Measurements from ENCODE around the gene ALOX5.
A peak's percentile ranks its signal among the peaks of the same experiment; 100 is the strongest.
"Not testable (repeated sequence)": the region's sequence is repeated elsewhere in the genome, so short reads cannot be mapped to it uniquely, and the experiment has no call there.

The ALOX5 gene

DNA sequence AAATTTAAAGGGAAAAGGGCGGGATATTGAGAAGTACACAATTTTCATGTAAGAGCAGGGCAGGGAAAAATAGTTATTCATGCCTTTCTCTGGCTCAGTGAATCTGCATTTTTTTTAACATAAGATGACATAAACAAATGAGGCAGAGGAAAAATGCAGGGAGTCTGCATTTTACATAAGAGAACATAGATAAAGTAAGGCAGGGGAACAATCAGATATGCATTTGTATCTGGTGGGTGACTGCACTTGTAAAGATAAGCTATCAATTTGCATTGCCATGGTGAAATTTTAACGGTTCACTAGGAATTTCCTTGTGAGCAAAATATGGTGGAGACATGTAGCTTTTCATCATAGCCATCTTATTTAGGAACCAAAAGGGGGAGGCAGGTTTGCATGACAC, 33.5 kb downstream of the ALOX5 start:
- no peak overlapping the region for H2AFZ ChIP-seq (ENCODE audit: low read length)
- TF ChIP-seq EZH2phosphoT487 (IDR thresholded peaks at IDR 0.05; ENCODE audit: low read length) = no peak
- peaks cover 12% of the 10 kb centered on the region for H3K4me1 ChIP-seq (ENCODE audit: low read length)
- no peaks in the 10 kb centered on the region for H3K27me3 ChIP-seq (replicated peaks; ENCODE audit: insufficient read depth, low read length)
- no peaks in the 10 kb centered on the region for H3K36me3 ChIP-seq (replicated peaks; ENCODE audit: insufficient read depth, low read length)
- no peak overlapping the region for H3K27ac ChIP-seq (ENCODE audit: low read length)
- no peak for DNase-seq
- no peak overlapping the region for H3K9ac ChIP-seq (ENCODE audit: low read length)
- no peaks in the 10 kb centered on the region for H4K20me1 ChIP-seq (ENCODE audit: insufficient read depth, low read length)
- H3K4me3 ChIP-seq (ENCODE audit: low read length) = no peak overlapping the region
- no peak overlapping the region for H3K4me2 ChIP-seq (ENCODE audit: low read depth, low read length)
- H3K9me3 ChIP-seq (replicated peaks; ENCODE audit: insufficient read depth, low read length) = no peaks in the 10 kb centered on the region
- H3K79me2 ChIP-seq (ENCODE audit: low read length) = no peaks in the 10 kb centered on the region
- no peaks in the 10 kb centered on the region for H3F3A ChIP-seq (ENCODE audit: insufficient read depth, low read length)
- no peaks in the 10 kb centered on the region for H3K9me2 ChIP-seq (replicated peaks; ENCODE audit: insufficient read depth, low read length)

DNA sequence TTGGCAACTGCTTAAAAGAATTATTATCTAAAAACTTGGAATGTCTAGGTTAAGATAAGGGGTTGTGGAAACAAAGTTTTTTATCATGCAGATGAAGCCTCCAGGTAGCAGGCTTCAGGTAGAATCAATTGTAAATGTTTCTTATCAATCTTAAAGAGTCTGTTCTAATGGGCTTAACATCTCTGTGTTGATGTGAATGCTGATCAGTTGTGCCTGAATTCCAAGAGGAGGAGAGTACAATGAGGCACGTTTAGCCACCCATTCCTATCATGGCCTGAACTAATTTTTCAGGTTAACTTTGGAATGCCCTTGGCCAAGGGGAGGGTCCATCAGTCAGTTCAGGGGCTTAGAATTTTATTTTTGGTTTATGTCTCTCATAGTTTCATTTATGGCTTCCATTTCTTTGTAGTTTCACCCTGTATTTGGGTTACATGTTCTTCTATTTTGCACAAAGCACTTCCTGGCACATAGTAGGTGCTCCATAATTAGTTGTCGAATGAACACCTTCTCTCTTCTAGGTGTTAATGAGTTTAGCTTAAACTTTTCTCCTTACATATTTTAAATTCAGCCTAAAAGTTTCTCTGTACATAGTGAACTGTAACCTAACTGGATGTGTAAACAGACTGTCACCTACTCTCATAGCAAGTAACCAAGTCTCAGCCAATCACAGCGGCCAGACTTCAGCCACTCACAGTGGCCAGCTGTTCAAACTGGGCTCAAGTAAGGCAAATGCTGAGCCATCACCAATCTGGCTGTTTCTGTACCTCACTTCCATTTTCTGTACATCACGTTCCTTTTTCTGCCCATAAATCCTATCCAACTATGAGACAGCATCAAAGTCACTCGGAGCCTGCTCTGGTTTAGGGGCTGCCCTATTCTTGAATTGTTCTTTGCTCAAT, 34.7 kb downstream of the ALOX5 start:
- H3K36me3 ChIP-seq (replicated peaks; ENCODE audit: insufficient read depth, low read length) = no peaks in the 10 kb centered on the region
- no peaks in the 10 kb centered on the region for H3K27me3 ChIP-seq (replicated peaks; ENCODE audit: insufficient read depth, low read length)
- H3F3A ChIP-seq (ENCODE audit: insufficient read depth, low read length) = no peaks in the 10 kb centered on the region
- H3K79me2 ChIP-seq (ENCODE audit: low read length) = no peaks in the 10 kb centered on the region
- H2AFZ ChIP-seq (ENCODE audit: low read length) = no peak overlapping the region; the same call in 1 of the 2 replicates
- peaks cover 12% of the 10 kb centered on the region for H3K4me1 ChIP-seq (ENCODE audit: low read length)
- TF ChIP-seq EZH2phosphoT487 (IDR thresholded peaks at IDR 0.05; ENCODE audit: low read length) (no peak), EZH2 (optimal IDR thresholded peaks at IDR 0.05; ENCODE audit: low read depth, low read length) (no peak)
- TF ChIP-seq, protein P1, sequence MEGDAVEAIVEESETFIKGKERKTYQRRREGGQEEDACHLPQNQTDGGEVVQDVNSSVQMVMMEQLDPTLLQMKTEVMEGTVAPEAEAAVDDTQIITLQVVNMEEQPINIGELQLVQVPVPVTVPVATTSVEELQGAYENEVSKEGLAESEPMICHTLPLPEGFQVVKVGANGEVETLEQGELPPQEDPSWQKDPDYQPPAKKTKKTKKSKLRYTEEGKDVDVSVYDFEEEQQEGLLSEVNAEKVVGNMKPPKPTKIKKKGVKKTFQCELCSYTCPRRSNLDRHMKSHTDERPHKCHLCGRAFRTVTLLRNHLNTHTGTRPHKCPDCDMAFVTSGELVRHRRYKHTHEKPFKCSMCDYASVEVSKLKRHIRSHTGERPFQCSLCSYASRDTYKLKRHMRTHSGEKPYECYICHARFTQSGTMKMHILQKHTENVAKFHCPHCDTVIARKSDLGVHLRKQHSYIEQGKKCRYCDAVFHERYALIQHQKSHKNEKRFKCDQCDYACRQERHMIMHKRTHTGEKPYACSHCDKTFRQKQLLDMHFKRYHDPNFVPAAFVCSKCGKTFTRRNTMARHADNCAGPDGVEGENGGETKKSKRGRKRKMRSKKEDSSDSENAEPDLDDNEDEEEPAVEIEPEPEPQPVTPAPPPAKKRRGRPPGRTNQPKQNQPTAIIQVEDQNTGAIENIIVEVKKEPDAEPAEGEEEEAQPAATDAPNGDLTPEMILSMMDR (IDR thresholded peaks at IDR 0.05; ENCODE audit: low read length) = no peak
- H3K9me3 ChIP-seq (replicated peaks; ENCODE audit: insufficient read depth, low read length) = no peaks in the 10 kb centered on the region
- no peak overlapping the region for H3K4me3 ChIP-seq (ENCODE audit: low read length)
- H3K9me2 ChIP-seq (replicated peaks; ENCODE audit: insufficient read depth, low read length) = no peaks in the 10 kb centered on the region
- peak overlapping the region; percentile 3; the same call in 1 of the 2 replicates for H3K9ac ChIP-seq (ENCODE audit: low read length)
- H4K20me1 ChIP-seq (ENCODE audit: insufficient read depth, low read length) = no peaks in the 10 kb centered on the region
- peak overlapping the region; percentile 18; the same call in 1 of the 2 replicates for H3K4me2 ChIP-seq (ENCODE audit: low read depth, low read length)
- peak overlapping the region; percentile 35; the same call in 1 of the 2 replicates for H3K27ac ChIP-seq (ENCODE audit: low read length)
- peak; percentile 66 for DNase-seq

DNA sequence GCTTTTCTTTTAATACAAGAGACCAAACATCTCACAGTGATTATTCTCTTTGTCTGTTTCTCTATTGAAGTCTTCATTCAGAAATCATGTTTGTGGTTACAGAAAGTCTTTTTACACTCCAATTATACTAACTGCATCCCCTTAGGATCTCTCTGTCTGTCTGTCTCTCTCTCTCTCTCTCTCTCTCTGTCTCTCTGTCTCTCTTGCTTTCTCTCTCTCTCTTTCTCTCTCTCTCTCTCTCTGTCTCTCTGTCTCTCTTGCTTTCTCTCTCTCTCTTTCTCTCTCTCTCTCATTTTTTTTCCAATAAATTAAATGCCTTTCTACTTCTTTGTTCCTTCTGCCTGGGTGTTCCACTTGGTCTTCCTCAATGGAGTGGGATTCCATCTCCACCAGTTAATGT, 35.3 kb downstream of the ALOX5 start:
- peak overlapping the region; percentile 35; the same call in 1 of the 2 replicates for H3K27ac ChIP-seq (ENCODE audit: low read length)
- not testable (repeated sequence) for H3K36me3 ChIP-seq (replicated peaks; ENCODE audit: insufficient read depth, low read length); DNase-seq; H3K9me2 ChIP-seq (replicated peaks; ENCODE audit: insufficient read depth, low read length); H3K4me3 ChIP-seq (ENCODE audit: low read length); H3K27me3 ChIP-seq (replicated peaks; ENCODE audit: insufficient read depth, low read length); H4K20me1 ChIP-seq (ENCODE audit: insufficient read depth, low read length); H3F3A ChIP-seq (ENCODE audit: insufficient read depth, low read length); H3K9me3 ChIP-seq (replicated peaks; ENCODE audit: insufficient read depth, low read length); H3K79me2 ChIP-seq (ENCODE audit: low read length)
- peak overlapping the region; percentile 32; the same call in 1 of the 2 replicates for H2AFZ ChIP-seq (ENCODE audit: low read length)
- peak overlapping the region; percentile 3; the same call in 1 of the 2 replicates for H3K9ac ChIP-seq (ENCODE audit: low read length)
- H3K4me1 ChIP-seq (ENCODE audit: low read length) = peaks cover 12% of the 10 kb centered on the region
- H3K4me2 ChIP-seq (ENCODE audit: low read depth, low read length) = peak overlapping the region; percentile 18; the same call in 1 of the 2 replicates

DNA sequence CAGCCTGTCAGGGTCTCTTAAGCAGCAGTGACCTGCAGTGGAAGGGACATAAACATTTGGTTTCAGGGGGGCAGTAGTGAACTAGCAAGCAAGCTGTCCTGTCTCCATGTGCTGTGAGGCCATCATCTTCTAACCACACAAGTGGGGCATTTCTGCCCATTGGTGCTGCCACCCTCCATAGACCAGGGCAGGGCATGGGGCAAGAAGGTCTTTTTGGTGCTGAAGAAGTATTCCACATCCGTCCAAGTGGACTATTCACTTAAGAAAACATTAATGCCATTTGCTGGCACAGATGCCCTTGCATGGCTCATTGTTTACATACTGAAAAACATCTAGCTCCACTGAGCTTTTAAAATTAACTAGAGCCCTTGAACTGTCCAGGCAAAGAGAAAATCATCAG, 35.8 kb downstream of the ALOX5 start:
- no peaks in the 10 kb centered on the region for H3K36me3 ChIP-seq (replicated peaks; ENCODE audit: insufficient read depth, low read length)
- H3K4me1 ChIP-seq (ENCODE audit: low read length) = peaks cover 12% of the 10 kb centered on the region
- H3K4me3 ChIP-seq (ENCODE audit: low read length) = no peak overlapping the region
- no peaks in the 10 kb centered on the region for H3K79me2 ChIP-seq (ENCODE audit: low read length)
- TF ChIP-seq EZH2phosphoT487 (IDR thresholded peaks at IDR 0.05; ENCODE audit: low read length) (no peak), EZH2 (optimal IDR thresholded peaks at IDR 0.05; ENCODE audit: low read depth, low read length) (no peak)
- TF ChIP-seq, protein P1 (IDR thresholded peaks at IDR 0.05; ENCODE audit: low read length) = no peak
- no peaks in the 10 kb centered on the region for H3K27me3 ChIP-seq (replicated peaks; ENCODE audit: insufficient read depth, low read length)
- H4K20me1 ChIP-seq (ENCODE audit: insufficient read depth, low read length) = no peaks in the 10 kb centered on the region
- H3F3A ChIP-seq (ENCODE audit: insufficient read depth, low read length) = no peaks in the 10 kb centered on the region
- H2AFZ ChIP-seq (ENCODE audit: low read length) = peak overlapping the region; percentile 32; the same call in 1 of the 2 replicates
- H3K27ac ChIP-seq (ENCODE audit: low read length) = peak overlapping the region; percentile 35; the same call in 1 of the 2 replicates
- DNase-seq = no peak
- no peaks in the 10 kb centered on the region for H3K9me3 ChIP-seq (replicated peaks; ENCODE audit: insufficient read depth, low read length)
- H3K9me2 ChIP-seq (replicated peaks; ENCODE audit: insufficient read depth, low read length) = no peaks in the 10 kb centered on the region
- H3K4me2 ChIP-seq (ENCODE audit: low read depth, low read length) = peak overlapping the region; percentile 18; the same call in 1 of the 2 replicates
- H3K9ac ChIP-seq (ENCODE audit: low read length) = no peak overlapping the region
